Hippocampal formation (tissue), 2 donors: ENCODE data around the gene PAK1.
"Not testable (repeated sequence)": the region's sequence is repeated elsewhere in the genome, so short reads cannot be mapped to it uniquely, and the experiment has no call there.

Source experiments
- DNase-seq, 2 donors: peaks; one replicate each; lab custom pipeline; 2025; lab: John Stamatoyannopoulos, UW

The PAK1 gene

GRCh38 chr11:77308838-77309237 lies 165.1 kb downstream of the PAK1 start:
- no peak for DNase-seq

- no peak for DNase-seq
Measured at GRCh38 chr11:77303328-77303727, 170.6 kb downstream of the PAK1 start.

GRCh38 chr11:77302752-77303151 lies 171.1 kb downstream of the PAK1 start:
- no peak for DNase-seq

- DNase-seq: no peak
Measured at GRCh38 chr11:77301510-77301909, 172.4 kb downstream of the PAK1 start, which contains the start of gene GDPD4. TSS of gene GDPD4 (minus strand) at chr11:77301686. CDS start at chr11:77285137, 16,549 bp downstream.

GRCh38 chr11:77300695-77301094 lies 173.2 kb downstream of the PAK1 start:
- DNase-seq: no peak

- DNase-seq: not testable (repeated sequence)
Measured at GRCh38 chr11:77300028-77300427, 173.9 kb downstream of the PAK1 start.

- no peak for DNase-seq
Measured at GRCh38 chr11:77299528-77299993, 174.3 kb downstream of the PAK1 start.

- no peak for DNase-seq
Measured at GRCh38 chr11:77294040-77294439, 179.9 kb downstream of the PAK1 start.

- no peak for DNase-seq
Measured at GRCh38 chr11:77289737-77290136, 184.2 kb downstream of the PAK1 start.

GRCh38 chr11:77287615-77288273 lies 186.2 kb downstream of the PAK1 start:
- no peak for DNase-seq

- DNase-seq: no peak
Measured at GRCh38 chr11:77287136-77287535, 186.8 kb downstream of the PAK1 start.

GRCh38 chr11:77284476-77285468 lies 189.1 kb downstream of the PAK1 start:
- no peak for DNase-seq

GRCh38 chr11:77283101-77283500 lies 190.8 kb downstream of the PAK1 start:
- DNase-seq: no peak

- no peak for DNase-seq
Measured at GRCh38 chr11:77278595-77279506, 195.0 kb downstream of the PAK1 start.

- no peak for DNase-seq
Measured at GRCh38 chr11:77276271-77276670, 197.6 kb downstream of the PAK1 start.
